ENCODE data around the gene FBXO47.
"Not testable (repeated sequence)": the region's sequence is repeated elsewhere in the genome, so short reads cannot be mapped to it uniquely, and the experiment has no call there.

Gene FBXO47

GRCh38 chr17:38980490-38981217 is 13.5 kb upstream of the FBXO47 start:
- no peak for DNase-seq

- DNase-seq, result no peak
Observed at GRCh38 chr17:38978180-38978579, 11.0 kb upstream of the FBXO47 start.

GRCh38 chr17:38976187-38976551 is 9.0 kb upstream of the FBXO47 start:
- DNase-seq, result not testable (repeated sequence)

GRCh38 chr17:38970804-38971203 is 3.6 kb upstream of the FBXO47 start:
- DNase-seq, result no peak

- DNase-seq, result no peak
Observed at GRCh38 chr17:38970128-38970527, 2.9 kb upstream of the FBXO47 start.

GRCh38 chr17:38969281-38969680 is 2.1 kb upstream of the FBXO47 start:
- no peak for DNase-seq

- no peak for DNase-seq
Observed at GRCh38 chr17:38961413-38961812, 5.8 kb downstream of the FBXO47 start.

GRCh38 chr17:38960402-38960801 is 6.8 kb downstream of the FBXO47 start:
- DNase-seq, result no peak

GRCh38 chr17:38959508-38959907 is 7.7 kb downstream of the FBXO47 start:
- DNase-seq, result no peak

GRCh38 chr17:38958756-38959155 is 8.4 kb downstream of the FBXO47 start:
- DNase-seq, result no peak

GRCh38 chr17:38958326-38958725 is 8.9 kb downstream of the FBXO47 start:
- DNase-seq, result no peak

- not testable (repeated sequence) for DNase-seq
Observed at GRCh38 chr17:38953800-38954199, 13.4 kb downstream of the FBXO47 start.

GRCh38 chr17:38947189-38947588 is 20.0 kb downstream of the FBXO47 start:
- DNase-seq, result no peak

- no peak for DNase-seq
Observed at GRCh38 chr17:38943607-38944006, 23.6 kb downstream of the FBXO47 start.

GRCh38 chr17:38942696-38943334 is 24.4 kb downstream of the FBXO47 start:
- DNase-seq, result no peak

- no peak for DNase-seq
Observed at GRCh38 chr17:38940404-38940803, 26.8 kb downstream of the FBXO47 start.

- DNase-seq, result no peak
Observed at GRCh38 chr17:38939987-38940386, 27.2 kb downstream of the FBXO47 start.

- DNase-seq, result not testable (repeated sequence)
Observed at GRCh38 chr17:38933962-38934361, 33.2 kb downstream of the FBXO47 start.

- not testable (repeated sequence) for DNase-seq
Observed at GRCh38 chr17:38930782-38931181, 36.4 kb downstream of the FBXO47 start.

GRCh38 chr17:38926293-38927070 is 40.7 kb downstream of the FBXO47 start:
- DNase-seq, result no peak

GRCh38 chr17:38925263-38925995 is 41.8 kb downstream of the FBXO47 start, which contains the start of gene LASP1NB:
Gene LASP1NB, plus strand, starts transcription at chr17:38925614.
- DNase-seq, result no peak

- DNase-seq, result no peak
Observed at GRCh38 chr17:38922538-38923297, 44.5 kb downstream of the FBXO47 start.

Measured in activated CD4-positive, CD25-positive, alpha-beta regulatory T cell treated with anti-CD3 and anti-CD28 coated beads, Interleukin-2, amount 50 U/mL, for 72 hours (primary cell).